NCI-H1694 treated with DMSO at 0.1 percent for 48 hours (cell line): ENCODE results near the gene HSD17B2.
"Not testable (repeated sequence)": the region's sequence is repeated elsewhere in the genome, so short reads cannot be mapped to it uniquely, and the experiment has no call there.

ENCODE experiments used
- DNase-seq: peaks from one replicate; lab custom pipeline; 2025; lab: John Stamatoyannopoulos, UW

HSD17B2 gene, protein sequence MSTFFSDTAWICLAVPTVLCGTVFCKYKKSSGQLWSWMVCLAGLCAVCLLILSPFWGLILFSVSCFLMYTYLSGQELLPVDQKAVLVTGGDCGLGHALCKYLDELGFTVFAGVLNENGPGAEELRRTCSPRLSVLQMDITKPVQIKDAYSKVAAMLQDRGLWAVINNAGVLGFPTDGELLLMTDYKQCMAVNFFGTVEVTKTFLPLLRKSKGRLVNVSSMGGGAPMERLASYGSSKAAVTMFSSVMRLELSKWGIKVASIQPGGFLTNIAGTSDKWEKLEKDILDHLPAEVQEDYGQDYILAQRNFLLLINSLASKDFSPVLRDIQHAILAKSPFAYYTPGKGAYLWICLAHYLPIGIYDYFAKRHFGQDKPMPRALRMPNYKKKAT

DNA sequence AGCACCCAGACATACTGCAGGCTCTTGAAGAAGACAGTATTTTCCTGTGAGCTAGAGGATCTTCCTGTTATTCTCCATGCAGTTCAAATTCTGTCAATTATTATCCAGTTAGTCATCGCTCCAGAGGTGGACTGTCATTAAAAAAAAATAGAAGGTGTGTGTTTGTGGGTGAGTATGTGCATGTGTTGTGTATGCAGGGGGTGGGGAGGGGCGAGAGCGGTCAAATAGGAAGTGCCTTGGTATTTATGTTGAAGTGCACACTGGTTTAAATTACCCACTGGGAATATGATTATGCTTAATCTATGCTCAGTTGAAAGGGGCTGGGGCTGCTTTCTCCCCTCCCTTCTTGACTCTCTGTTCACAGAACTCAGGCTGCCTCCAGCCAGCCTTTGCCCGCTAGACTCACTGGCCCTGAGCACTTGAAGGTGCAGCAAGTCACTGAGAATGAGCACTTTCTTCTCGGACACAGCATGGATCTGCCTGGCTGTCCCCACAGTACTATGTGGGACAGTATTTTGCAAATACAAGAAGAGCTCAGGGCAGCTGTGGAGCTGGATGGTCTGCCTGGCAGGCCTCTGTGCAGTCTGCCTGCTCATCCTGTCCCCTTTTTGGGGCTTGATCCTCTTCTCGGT, at the start of gene HSD17B2:
Gene HSD17B2 (plus strand): TSS at position 273 of the 632 bp plus-strand sequence. CDS start 172 bp downstream, at position 445.
- no peak for DNase-seq

DNA sequence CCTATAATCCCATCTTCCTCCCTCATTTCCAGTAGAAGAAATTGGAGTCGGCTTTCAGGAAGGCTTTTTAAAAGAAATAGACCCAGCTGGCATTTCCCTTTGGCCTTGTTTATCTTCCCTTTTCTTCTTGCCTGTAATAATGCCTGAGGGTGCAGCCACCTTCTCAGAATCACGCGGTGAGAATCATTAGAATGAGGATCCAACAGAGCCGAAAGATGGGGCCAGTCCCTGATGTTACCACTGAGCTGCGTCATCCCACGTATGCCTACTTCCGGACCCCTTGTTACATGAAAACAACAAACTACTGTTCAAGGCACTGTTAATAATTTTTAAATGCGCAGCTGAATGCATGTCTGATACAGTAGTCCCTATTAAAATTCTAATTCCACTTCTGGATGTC, 47.9 kb upstream of the HSD17B2 start:
- no peak for DNase-seq

DNA sequence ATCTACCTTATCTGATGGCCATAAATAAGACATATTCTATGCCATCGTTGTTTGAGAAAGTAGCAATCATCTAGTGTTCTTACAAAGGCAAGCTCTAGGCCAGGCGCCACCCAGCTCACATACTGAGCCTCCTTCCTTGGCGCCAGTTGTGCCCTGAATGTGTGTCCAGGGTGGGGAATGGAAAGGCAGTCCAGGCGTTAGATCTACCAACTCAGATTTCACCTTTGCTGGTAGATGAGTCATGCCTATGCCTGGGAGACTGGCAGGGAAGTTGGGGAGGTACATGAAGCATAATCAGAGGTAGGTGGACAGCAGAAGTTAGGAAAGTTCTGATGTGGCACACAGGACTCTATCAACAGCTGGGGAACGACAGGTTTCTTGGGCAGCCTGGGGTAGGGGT, 47.3 kb upstream of the HSD17B2 start:
- DNase-seq, result no peak

DNA sequence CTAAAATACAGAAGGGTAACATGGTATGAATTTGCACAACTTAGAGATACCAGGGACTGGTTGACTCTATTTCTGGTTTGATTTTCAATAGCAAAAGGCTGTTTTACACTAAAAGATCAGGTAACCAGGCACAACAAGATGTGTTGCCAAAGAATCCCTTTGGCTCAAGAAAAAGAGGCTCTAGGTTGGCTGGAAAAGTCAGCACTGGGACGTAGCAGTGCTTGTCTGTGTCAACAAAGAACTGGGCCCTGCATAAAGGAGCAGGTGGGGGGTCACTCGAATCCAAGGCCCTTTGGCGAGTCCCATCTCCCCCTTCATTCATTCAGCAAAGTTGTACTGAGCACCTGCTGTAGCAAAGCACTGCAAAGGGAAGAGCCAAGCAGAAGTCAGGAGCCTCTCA, 42.2 kb upstream of the HSD17B2 start:
- no peak for DNase-seq

DNA sequence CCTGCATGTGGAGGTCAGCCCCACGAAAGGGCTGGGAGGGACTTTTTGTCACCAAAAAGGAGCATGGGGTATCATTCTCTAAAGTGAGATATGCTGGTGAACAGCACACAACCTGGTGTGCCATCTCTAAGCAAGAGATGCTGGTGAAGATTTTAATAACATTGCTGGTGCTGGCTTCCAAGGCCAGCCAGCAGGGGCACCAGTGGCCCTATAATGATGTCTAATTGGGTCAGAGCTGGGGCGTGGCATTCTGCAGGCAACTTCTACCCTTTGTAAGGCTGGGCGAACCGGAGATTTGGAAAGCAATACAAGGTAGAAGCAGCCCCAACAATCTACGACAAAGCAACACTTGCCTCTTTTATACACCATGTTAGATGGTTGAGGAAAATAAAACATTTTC, 40.6 kb upstream of the HSD17B2 start:
- no peak for DNase-seq

DNA sequence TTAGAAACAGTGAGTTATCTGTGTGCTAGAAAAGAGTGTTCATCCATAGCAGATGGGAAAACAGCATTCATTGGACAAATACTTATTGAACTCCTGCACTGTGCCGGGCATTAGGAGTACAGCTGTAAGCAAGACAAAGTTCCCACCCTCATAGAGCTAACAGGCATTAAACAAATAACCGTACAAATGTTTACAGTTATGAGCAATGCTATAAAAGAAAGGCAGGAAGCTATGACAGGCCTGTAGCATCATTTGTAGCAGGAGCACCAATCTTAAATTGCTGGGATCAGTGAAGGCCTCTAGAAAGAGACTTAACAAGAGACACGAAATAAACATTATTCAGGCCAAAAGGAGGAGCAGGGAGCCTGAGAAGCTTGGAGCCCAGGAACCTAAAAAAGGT, 39.4 kb upstream of the HSD17B2 start:
- no peak for DNase-seq

DNA sequence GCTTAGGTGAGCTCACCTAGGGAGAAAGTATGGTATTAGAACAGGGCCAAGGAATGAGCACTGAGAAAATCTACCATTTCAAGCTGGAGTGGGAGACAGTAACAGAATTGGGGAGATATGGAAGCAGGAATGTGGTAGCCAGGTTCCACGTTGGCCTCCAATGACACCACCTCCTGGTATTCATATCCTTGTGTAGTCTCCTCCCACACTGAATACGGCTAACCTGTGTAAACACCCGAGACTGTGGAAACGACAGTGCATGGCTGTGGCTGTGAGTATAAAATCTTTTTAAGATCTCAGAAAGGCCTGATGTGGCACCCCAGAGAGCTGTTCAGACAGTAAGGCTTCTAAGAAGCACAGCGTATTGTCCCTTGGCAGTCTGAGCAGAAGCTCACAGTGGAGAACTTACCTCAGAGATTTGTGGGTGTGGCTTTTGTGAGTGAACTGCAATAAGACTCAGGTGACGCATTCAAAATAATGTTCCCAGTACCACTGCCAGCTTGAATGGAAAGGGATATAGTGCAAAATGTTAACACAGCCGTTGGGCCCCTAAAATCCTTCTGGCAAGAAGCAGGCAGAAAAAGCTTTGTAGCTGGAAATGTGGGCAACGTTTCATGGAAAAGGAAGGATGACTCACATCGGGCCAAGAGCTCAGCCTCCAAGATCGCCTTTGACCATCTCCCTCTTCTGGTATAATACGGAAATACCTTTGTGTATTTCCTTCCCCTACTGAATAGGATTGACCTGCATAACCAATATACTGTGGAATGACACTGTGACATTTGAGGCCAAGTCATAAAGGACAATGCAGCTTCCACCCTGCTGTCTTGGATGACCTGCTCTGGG, 38.2 kb upstream of the HSD17B2 start:
- DNase-seq, result no peak

DNA sequence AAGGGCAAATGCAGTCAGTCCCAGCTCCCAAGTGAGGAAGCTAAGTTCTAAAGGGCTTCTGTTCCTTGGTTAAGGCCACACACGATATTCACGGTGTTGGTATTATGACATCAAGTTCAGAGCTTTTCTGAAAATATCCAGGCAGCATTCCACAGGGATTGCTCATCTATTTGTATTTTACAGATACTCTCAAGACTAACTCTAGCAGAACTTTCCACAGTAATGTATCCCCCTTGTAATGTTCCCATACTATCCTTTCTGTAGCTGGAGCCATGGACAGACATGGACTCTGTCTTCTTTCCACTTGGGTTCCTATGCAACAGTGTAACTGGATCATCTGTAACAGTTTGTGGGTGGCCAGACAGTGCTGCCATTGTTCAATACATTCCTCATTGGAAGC, 37.3 kb upstream of the HSD17B2 start:
- no peak for DNase-seq

DNA sequence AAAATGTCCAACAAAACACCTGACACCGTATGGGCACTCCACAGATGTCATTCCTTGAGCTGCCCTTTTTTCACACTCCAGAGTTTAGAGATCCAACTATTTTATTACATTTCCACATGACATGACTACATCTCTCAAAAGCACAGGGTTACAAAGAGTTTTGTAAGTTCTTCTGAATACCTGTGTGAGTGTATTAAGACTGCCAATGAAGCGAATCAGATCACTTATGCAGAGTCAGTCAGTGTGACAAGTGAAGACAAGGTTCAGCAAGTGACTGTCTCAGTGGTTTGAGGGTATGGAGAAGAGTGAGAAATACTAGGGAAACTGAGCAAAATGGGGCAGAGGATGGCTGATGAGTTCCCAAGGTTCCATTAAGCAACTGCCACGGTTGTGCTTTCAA, 32.2 kb upstream of the HSD17B2 start:
- DNase-seq, result no peak

DNA sequence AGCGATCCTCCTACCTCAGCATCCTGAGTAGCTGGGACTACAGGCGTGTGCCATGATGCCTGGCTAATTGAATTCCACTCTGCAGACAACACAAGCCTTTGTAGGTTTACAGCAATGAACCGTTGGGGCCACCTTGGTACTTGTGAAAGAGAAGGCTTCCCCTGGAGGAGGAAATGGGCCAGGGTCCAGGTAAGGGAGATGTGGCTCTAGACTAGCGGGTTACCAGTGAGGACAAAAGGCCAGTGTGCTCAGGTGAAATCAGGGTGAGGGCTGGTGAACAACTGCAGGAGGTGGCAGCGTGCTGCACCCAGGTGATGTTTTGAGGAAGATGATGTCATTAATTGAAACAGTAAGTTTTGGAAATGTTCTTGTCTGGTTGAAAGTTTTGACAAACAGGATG, 30.5 kb upstream of the HSD17B2 start:
- DNase-seq, result no peak

DNA sequence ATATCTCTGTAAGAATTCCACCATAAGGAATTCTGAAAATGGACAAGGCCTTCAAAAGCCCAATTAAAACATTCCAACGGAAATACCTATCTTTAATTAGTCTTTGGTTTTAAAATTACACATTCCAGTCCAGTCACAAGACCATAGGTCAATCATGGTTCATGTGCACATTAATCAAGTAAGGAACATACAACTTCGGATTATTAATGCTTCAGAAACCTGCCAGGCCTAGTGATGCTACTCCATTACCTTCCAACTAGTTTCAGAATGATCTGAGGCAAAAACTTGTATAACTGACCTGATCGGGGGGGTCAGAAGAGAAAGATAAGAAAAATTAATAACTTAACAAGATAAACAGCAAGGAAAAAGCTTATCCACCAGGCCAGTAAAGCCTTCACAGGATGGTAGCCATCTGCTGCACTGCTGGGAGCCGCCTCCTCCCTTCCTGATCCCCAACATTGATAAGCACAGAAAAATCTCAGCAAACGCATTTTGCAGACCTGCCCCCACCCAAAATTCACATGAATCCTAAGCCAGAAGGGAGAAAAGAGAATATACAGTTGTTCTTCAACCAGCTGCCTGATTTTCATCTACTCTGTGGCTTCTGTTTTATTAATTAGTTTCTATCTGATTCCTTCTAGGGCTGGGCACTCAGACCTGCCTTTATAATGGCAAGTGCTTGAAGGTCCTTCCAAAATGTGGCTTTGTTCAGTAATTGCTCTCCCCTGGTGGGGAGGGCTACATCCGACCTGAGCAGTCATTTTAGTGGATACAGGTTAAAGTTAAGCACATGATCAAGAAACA, 29.8 kb upstream of the HSD17B2 start:
- no peak for DNase-seq

DNA sequence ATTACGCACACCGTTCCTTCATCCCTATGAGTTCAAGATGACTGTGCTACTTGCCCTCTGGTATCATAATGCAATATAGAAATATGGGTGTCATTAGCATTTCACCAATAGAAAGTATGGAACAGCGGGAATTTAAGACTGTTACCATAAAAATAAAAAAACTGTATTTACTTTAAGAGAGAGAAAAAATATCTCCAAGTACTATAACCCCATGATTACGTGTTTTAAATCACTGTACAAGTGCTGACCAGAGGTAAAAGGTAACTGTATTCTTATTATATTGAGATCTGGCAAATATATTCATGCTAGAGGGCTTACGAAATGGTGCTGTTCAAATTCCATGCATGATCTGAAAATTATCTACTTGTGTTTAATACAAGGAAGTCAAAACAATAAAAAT, 29.0 kb upstream of the HSD17B2 start:
- no peak for DNase-seq

DNA sequence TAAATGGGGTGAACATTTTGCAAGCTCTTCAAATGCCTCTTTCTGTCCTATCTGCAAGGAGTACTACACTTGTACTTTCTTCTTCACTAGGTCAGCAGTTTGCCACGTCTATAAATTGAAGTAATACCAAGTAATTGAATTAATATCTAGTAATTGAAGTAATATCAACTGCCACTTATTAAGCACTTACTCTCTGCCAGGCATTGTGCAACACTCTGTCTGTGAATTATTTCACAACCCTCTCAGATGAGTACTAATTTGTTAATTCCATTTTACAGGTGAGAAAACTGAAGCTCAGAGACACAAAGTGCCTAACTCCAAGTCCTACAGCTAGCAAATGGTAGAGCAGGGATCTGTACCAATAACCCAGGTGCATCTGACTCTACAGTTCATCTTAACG, 27.9 kb upstream of the HSD17B2 start:
- DNase-seq, result no peak

DNA sequence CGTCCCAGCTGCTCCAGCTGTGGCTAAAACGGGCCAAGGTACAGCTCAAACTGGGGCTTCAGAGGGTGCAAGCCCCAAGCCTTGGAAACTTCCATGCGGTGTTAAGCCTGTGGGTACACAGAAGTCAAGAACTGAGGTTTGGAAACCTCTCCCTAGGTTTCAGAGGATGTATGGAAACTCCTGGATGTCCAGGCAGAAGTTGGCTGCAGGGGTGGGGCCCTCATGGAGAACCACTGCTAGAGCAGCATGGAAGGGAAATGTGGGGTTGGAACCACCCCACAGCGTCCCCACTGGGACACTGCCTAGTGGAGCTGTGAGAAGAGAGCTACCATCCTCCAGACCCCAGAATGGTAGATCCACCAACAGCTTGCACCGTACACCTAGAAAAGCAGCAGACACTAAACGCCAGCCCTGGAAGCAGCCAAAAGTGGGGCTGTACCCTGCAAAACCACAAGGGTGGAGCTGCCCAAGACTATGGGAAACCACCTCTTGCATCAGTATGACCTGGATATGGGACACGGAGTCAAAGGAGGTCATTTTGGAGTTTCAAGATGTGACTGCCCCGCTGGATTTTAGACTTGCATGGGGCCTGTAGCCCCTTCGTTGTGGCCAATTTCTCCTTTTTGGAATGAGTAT, 26.0 kb upstream of the HSD17B2 start:
- DNase-seq, result no peak

DNA sequence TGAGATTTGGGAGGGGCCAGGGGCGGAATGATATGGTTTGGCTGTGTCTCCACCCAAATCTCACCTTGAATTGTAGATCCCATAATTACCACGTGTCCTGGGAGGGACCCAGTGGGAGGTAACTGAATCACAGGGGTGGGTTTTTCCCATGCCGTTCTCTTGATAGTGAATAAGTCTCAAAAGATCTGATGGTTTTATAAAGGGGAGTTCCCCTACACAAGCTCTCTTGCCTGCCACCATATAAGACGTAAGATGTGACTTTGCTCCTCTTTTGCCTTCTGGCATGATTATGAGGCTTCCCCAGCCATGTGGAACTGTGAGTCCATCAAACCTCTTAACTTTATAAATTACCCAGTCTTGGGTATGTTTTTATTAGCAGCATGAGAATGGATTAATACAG, 25.3 kb upstream of the HSD17B2 start:
- DNase-seq, result not testable (repeated sequence)

DNA sequence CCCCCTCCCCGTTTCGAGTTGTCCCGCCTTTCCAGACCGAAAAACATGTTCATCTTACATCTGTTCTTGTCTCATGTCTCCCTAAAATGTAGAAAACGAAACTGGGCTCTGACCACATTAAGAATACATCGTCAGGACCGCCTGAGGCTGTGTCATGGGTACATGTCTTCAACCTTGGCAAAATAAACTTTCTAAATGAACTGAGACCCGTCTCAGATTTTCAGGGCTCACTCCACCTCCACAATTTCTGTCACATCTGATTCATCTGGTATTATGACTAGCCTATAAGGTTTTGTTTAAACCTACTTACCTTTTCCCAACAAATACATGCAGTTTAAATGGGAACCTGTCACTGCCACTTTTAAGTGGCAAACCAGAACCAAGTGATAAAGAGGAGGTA, 24.4 kb upstream of the HSD17B2 start:
- no peak for DNase-seq

DNA sequence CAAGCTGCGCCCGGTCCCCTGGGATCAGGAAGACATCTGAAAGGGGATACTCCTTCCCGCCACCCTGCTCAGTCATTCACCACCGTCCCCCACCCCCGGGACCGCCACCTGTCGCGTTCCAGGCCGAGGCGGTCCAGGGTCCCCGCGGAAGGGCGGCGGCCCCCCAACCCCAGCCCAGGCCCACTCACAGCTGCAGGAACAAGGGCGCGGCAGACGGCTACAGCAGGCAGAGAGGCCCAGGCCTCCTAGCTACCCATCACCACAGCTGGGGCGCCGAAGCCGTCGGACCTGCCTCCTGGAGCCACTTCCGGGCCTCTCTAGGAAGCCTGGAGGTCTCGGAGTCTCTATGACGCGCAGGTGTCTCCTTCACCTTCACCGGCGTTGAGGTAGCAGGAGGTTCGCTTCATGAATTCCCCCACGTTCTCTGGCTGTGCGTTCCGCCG, 23.8 kb upstream of the HSD17B2 start, which contains the start of gene SDR42E1:
Gene SDR42E1 (minus strand): TSS at position 272 of the 443 bp plus-strand sequence. CDS start 10,612 bp downstream, outside the sequence.
- no peak for DNase-seq

DNA sequence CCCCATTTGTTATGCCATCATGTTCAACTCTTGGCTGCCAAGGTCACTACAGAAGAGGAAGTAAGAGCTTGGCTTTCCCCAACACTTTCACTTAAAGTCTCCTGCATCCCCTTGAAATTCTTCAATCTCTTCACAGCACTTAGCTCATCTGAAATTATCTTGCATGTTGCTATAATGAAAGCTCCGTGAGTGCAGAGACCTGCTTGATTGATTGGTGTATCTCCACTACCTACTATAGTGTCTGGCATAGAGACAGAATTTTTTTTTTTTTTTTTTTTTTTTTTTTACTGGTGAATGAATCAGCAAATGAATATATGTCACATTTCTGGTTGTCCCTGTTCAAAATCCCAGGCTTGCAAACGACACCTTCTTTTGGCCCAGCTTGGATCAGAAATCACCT, 21.9 kb upstream of the HSD17B2 start:
- DNase-seq, result no peak

DNA sequence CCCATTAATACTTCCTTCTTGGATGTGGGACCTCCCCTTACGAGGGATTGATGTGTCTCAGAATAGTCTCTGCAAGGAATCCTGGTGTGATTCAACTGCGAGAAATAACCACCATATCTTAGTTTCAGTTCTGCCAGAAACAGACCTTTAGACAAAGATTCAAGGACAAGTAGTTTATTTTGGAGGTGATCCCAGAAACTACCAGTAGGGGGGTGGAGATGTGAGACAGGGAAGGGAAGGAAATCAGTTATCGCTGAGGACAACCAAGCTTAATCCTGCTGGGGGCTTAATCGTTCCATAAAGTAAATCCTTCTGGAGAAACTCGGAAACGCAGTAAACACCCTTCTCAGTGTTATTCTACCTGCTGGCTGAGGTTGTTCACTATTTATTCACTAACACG, 18.8 kb upstream of the HSD17B2 start:
- DNase-seq, result no peak

DNA sequence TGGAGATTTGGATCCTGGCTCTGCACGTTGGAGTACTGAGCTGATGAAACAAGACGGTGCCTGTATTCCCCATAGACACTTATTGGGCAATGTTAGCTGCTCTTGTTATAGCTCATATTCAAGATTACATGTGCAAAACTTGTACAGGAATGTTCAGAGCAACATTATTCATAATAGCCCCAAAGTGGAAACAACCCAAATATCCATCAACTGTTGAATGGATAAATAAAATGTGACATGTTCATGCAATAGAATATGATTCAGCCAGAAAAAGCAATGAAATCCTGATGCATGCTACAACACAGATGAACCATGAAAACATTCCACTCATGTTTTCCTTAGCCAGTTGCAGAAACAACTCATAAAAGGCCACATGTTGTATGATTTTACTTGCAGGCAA, 18.1 kb upstream of the HSD17B2 start:
- DNase-seq, result no peak

DNA sequence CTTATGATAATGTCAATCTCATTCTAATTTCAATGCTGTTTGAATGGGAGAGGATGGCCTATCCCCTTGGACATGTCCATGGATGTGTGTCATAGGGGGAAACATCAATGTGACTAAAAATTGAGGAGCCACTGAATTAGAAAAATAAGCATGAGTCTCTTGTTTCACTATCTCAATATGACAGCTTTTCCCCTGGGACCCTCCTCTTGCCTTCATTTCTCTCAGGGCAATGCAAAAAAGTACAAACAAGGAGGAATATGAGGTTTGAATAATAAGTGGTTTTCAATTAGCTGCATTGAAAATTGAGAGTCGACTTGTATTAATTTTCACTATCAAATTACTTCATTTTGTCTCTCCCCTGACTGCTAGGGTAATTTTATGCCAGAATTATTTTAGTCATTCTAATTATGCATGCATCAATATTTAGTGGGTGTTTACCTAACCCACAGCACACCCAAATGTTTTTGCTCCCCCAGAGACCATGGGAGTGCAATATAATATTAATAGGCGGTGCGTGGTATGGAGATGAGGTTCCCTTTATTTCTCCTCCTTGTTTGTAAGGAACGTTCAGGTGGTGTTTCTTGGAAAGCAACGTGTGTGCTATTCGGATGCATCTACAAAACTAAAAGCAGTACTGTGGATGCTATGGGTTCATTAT, 17.0 kb upstream of the HSD17B2 start:
- DNase-seq, result no peak
